Endometrial microvascular endothelial cells (primary cell): ENCODE results near the gene B4GALT6. TPM values are rescaled to one million over a fixed set of nuclear protein-coding genes. Genes with fewer than 3 reads are reported as not detected.

Experiments
- in situ Hi-C: cut with HindIII; loops from 2 replicates; pipeline ENCODE4 v1.10.0; 2017; ENCODE audit warnings: low sequenced_read_pairs, low pct_unique_long_range_greater_than_20kb; ENCODE audit errors: inconsistent ontology term
- total RNA-seq: library from RNA; depleted of rRNA; stranded (reverse); fragments of >200 nt; gene quantifications from one replicate; pipeline ENCODE4 v1.2.3, GENCODE V29; 2015; ENCODE audit errors: inconsistent ontology term

B4GALT6 gene
- total RNA-seq, 1 donor from 2014 or later, result 3.3 TPM

DNA sequence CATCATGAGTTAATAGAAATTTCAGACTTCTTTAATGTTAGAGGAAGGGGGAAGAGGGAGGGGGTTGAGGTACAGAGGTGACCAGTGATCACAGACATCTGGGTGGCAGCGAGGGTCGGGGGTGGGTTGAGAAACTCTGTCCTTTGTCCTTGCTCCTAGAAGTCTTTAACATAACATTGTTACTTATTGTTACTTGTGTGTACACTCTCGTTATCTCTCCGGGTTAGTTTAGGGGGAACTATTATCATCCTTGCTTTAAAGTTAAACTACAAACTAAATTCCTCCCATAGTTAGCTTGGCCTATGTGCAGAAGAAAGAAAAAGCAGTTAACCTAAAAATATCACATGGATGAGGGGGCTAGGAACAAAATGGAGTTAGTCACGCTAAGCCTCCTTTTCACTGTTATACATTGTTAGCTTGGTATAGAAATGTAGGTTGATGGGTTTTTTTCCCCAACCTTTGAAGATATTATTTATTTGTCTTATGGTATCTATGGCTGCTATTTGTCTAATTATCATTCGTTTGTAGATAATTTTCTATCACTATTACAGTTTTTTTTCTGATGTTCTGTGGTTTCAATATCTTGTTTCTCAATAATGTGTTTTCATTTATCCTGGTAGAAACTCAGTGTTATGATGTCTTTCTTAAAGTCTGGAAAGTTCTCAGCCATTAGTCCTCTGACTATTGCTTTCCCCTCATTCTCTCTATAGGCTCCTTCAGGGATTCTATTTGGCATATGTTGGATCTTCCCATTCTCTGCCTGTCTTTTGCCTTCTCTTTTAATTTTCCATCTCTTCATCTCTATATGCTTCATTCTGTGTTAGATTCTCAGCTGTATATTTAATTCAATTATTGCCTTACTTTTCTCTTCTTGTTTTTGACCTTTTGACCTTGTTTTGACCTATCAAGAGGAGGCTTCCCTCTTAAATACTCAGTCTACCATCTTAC, 13.2 kb upstream of the B4GALT6 start:
- in situ Hi-C loops, result no loop called here

DNA sequence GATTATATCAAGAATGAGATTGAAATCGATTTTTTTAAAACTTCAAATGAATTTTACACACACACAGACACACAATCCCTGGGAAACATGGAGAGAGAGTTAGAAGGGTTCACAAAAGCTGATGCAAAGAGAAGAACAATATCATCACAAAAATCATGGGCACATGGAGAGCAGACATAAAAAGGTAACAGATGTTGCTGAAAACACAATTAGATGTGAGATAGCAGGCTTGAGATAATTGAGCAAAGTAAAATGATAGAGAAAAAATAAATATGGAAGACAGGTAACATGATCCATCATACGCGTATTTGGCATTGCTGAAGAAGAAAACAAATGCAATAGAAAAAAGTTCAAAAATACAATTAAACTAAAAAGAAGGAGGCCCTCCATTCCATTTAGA, 11.6 kb upstream of the B4GALT6 start:
- in situ Hi-C loops, result no loop called here

DNA sequence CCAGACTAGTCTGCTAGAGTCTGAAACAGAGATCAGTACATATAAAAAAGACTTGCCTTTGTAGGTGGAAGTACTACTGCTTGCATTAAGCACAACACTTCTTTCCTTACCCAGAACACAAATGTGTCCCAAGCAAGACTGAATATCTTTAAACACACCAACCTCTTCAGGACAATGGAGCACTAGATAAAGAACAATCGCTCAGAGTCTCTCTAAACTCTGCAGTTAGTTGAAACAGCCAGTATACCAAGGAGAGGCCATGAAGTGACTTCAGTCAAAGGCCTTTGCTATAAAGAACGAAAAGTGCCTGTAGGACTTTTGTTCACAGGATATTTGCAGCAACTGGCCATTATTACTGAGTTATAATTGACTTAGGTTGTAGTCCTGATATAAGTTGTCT, 9.9 kb upstream of the B4GALT6 start:
- in situ Hi-C loops, result no loop called here

DNA sequence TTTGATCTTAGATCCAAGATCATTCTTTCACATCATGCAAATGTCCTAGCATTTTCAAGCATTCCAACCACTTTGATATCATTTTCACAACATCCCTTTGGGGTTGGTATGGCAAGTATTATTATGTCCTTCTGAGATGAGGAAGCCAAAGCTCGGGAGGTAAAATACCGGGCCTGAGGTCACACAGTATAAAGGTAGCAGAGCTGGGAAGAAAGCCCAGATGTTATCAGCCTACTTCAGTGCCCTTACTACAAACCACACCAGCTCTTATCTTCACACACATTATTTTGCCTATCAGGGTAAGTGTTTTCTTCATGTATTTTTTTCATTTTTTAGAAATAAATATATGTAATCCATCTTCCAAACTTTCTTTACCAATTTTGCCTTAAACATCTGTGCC, 4.2 kb upstream of the B4GALT6 start:
- in situ Hi-C loops, result no loop called here

DNA sequence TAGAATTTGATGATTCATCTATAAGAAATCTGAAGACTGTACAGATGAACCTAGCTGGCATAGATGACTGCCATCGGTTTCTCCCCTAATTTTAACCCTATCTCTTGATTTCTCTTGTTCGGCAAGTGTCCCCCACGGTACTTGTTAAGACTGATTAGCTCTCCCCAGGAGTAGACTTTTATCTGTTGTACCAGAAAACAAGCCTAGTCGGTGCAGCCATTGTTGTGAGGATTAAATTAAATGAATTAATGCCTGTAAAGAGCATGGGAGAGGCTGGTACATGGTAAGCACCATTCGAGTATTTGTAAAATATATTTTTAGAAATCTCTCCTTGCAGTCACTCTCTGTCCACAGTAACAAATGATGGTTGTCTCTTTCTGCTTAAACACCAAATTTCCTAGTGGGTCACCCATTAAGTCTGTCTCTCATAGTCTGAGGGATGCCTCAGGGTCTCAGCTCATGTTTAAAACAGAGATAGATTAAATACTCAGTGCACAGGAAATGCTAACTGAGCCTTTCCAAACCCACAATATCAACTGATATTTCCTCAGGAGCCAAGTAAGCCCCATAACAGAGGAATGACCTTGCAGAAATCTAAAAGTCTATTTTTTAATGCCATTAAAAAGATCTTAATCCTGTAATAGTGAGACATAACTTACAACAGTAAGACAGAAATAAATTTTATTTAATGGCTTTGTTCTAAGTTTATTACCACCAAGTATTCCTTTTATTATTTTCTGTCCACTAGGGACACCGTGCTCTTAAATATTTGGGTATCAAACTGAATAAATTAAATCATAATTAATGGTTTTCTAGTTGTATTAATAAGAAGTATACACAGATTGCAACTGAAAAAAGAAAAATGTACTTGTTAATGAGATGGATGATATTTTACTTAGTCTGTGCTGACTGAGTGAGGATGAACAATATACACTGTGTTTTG, 2.9 kb upstream of the B4GALT6 start:
- in situ Hi-C loops, result no loop called here

DNA sequence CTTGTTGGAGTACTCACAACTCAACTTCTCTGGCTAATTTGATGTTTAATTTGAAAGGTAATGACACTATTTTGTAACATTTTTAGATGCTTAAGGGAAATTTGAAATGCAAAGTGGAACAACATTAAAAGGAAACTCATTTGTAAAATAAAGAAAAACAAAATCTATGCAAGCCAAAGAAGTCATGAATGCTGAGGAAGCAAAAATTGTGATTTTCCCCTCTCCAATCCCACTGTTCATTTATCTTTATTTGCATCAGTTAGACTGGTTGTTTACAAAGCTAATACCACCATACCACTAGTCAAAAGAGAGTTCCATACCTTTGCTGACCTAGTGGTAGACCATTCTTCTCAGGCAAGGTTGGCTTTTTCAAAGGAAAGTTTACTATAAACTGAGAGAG, 2.2 kb upstream of the B4GALT6 start:
- in situ Hi-C loops, result no loop called here

DNA sequence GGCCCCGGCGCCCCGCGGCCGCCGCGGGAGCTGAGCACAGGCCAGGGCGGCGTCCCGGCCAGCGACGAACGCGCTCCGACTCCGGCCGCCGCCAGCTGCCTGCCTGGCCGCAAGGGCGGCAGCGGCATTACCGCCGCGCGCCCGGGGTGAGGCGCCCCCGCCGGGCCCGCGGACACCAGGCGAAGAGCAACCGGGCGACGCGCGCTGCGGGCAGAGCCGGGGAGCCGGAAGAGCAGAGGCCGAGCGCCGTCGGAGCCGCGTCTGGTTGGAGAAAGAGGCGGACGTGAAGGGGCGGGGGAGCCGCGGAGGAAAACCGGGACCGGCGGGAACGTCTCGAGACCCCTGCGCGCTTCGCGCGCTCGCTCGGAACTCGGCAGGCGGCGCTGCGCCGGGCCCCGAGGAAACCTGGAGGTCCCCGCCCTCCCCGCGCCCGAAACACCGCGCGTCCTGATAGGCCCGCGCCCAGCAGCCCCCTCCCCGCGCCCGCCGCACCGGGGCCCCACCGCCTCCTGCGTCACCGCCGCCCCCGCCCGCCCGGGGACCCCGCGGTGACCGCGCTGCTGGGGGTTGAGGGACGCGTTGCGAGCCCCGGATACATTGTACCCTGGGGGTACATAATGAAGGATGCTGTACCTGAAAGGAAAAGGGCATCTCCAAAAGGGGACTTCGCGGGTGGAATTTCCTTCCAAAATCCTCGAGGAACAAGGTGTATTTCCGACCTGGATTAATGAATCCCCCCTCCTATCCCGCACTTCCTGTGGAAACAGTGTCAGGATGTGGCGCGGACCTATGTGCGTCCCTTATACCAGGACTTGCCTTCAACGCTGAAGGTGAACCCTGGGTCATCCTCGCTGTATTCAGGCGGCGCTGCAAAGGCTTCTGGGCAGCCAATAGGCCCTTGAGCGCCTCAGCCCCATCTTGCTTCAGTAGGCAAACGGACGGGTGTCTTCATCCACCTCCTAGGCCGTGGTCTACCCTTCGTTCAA, 1.0 kb upstream of the B4GALT6 start:
- in situ Hi-C loops, result no loop called here

DNA sequence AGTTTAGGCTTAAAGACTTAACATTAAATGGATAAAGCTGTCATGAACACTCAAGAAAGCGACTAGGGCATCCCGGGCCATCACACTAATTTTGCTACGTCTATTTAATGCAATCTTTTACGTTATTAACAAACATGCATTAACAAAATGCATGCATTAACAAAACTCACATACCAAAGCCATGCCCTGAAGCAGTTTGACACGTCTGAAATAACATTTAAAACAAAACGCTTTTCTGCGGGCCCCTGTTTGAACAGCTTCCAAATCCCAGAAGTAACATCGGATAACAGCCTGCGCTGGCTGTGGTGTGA, 458 bp downstream of the B4GALT6 start:
- in situ Hi-C loops, result no loop called here

DNA sequence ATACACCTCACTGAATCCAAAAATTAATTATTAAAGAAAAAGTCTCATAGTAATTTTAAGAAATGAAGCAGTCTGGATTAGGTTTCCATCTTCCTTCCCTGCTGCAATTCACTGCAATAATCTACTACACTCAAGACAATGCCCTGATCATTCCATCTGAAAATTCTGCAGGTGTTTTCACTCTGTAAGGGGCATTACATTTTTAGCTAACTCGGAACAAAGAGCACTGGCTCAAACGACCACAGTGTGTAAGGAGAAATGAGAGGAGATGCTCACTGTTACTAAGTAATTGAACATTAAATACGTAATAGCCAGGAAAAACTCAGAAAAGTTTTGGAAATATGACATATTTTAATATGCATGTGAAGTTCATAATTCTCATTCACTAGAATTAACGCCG, 1.3 kb downstream of the B4GALT6 start:
- in situ Hi-C loops, result no loop called here

DNA sequence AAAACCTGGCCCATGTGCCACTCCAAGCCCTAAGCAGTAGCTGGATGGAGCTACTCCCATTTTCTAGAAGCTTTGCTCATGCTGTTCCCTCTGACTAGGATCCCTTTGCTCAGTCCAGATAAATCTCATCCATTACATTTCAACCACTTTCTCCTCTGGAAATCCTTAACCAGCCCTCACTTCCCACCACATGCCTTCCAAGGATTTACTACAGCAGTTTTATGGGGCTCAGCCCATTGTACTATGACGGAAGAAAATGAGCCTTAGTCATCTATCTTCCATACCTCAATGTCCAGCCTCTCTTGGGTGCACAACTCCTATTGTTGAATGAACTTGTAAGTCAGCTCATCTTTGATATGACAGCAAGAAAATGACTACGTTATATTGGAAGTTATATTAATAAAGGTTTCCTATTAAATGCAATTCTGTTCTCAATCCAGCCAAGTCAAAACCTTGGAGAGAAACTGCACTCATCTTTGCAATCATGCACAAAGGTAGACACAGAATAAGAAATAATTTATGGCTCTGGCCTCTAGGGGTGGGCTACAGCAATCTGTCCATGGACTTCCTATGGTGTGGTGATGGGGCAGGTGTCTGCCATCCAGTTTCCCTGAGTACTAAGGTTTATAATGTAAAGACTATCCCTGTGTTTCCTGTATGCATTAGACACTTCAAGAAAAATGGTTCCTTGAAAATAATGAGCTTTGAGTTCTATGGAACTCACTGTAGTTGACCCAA, 3.4 kb downstream of the B4GALT6 start:
- in situ Hi-C loops, result no loop called here

DNA sequence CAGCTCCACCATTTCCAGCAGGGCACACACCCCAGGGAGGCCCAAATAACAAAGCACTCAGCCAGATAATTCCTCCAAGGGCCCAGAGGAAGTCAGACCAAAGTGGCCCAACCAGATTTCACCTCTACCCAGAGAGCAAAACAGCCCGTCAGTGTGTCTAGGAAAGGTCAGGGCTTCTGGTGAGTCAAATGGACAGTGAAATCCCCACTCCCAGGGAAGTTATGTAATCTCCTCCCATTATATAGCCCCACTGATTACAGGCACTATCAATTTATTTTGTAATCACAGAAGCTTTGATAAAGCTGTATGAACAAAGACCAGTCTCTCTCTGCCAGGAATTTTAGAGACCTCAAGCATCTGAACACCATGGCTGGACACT, 4.0 kb downstream of the B4GALT6 start:
- in situ Hi-C loops, result no loop called here

DNA sequence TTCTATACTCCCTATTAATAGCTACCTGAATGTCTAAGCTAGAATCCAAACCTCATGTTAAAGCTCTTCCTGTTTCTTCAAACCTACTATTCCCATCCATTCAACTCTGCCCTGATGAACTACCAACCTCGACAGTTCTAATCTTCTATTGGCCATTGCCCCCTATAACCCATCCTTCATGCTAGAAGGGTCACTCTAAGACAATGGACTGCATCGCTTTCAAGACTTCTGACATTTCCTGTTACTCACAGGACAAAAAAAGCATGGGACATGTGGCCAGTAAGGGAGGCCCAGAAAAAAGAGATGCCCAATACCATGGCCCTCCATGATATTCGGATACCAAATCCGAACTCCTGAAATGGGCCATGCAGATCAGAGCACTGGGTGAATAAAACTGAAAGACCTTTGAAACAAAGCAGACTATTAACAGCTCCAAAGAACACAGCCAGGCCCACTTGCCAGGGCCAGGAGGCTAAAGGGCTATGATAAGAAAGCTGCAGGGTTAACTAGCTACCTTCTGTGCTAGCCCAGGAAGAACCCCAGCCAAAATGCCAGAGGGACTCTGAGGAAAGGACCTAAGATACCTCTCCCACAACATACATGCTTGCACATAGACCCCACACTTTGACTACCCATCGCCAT, 4.5 kb downstream of the B4GALT6 start:
- in situ Hi-C loops, result no loop called here

DNA sequence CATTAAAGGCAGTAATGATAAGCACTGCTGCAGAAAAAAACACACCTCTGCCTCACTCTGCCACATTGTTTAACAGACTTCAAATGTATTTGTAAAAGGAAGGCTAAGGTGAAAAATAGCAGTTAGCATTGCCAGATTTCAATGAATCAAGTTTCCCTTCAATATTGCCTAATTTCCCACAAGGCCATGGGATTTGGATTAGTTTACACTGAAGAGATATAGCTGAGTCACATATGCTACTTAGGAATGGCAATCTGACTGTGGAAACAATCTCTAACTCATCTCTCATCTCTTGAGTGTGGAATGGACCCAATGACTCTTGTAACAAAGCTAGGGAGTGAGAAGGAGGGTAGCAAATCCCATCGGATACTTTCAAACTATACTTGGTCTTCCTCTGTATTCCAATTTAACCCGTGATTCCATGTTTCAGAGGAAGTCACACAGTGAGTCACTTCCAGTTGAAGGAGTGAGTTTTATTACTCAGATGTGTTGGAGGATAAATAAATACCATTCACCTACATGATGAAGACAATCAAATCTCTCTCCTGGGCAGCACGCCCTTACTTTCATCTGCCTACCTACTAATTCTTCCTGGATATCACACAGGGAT, 5.1 kb downstream of the B4GALT6 start:
- in situ Hi-C loops, result no loop called here

DNA sequence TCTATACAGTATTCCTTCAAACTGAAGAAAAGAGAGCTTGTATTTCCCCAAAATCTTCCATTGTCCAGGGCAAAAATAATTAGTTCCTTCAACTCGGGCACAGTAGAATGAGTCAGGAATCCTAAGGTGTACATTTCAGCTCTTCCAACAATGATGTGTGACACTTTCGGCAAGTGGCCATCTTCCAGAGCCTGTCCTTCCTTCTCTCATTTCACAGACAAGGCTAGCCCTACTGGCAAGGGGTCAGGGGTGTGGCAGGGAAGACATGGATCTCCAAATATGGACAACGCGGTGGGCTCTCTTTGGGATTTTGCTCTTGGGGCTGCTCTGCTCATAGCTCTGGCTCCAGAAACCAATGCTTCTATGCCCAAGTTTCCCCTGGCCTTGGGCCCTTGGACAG, 6.0 kb downstream of the B4GALT6 start:
- in situ Hi-C loops, result no loop called here

DNA sequence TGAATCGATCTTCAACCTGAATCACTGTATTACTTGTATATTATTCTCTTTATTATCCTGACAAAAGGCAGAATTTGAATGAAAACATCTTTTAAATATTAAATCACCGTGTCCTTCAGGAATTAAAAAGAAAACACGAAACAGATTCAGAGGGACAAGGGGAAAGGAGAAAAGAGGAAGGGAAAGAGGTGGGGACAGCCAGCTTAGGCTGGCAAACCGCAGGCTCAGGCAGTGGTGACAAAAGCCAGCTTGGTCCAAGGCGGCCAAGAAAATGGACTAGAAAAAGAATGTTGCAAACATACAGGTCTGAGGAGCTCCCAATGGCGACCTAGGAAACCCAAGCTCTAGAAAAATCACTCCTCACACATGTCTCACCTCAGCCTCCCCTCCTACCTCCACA, 6.8 kb downstream of the B4GALT6 start:
- in situ Hi-C loops, result no loop called here

DNA sequence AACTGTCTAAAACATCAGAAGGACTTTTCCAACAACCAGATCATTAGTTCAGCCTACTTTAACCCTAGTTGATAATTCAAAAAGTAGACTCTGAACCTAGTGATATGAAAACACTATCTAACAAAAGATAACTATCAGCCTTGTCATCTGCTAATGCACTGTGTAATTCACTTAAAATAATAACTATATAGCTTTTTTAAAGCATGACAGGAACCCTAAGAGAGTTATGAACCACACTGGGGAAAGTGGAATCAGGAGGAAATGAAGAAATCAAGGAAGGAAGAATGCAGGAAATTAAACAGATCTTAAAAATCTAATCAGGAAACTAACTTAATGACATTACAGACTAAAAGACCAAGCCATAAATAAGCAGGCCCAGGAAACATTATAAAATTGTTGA, 9.0 kb downstream of the B4GALT6 start:
- in situ Hi-C loops, result no loop called here

DNA sequence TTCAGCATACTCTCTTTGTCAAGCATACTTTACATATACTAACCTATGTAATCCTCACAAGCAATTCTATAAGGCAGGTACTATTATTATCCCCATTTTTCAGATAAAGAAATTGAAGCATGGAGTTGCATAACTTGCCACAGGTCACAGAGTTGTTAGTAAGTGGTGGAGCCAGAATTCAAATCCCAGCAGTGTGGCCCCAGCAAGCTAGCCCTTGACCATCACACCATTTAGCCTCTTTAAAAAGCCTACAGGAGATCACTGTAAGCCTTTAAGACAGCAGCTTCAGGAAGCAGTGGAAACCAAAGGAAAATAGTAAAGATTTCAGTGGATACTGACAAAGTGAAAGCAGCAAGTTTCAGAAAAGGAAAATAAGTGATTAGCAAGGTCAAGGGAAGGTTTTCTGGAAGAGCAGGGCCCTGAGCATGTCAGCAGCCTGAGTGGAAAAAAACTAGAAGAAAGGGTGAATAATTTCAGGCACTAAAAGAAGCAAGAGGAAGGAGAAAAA, 11.7 kb downstream of the B4GALT6 start:
- in situ Hi-C loops, result no loop called here
